SK-N-MC (cell line): ENCODE results near the gene C10orf88.

Source experiments
- EZH2 ChIP-seq: fragments of 200-600 bp; sonication (generic); IDR thresholded peaks from one replicate; pipeline ENCODE4 v1.6.1; 2017; ENCODE audit warnings: antibody characterized with exemption
- POLR2AphosphoS5 ChIP-seq: IDR thresholded peaks from 2 replicates; pipeline ENCODE4 v1.6.1; 2012; ENCODE audit warnings: mild to moderate bottlenecking, low read depth, low read length, borderline replicate concordance

DNA sequence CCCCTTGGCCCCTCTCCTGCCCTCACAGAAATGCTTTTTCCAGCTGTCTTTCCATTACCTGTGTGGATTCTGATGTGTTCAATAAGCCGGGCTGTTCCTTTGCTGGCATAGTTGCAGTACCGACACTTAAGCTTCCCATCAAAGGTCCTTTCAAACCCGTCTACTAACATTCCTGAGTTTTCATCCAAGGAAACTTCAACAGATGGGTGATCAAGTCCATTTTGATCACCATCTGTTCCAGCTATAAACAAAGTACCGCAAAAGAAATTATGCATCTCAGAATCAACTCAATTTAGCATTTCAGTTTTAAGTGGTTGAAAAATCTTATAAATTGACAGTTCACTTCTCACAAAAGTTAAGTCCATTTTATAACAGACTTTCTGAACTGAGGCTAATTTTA is 41.9 kb upstream of the C10orf88 start:
- TF ChIP-seq POLR2AphosphoS5 (no peak), EZH2 (no peak)
